Uterus (tissue), 2 donors: ENCODE results near the gene IGFALS.

Experiments used
- CTCF ChIP-seq, 4 experiments: fragments of 200-600 bp in 2 of 4; fragments of 450-650 bp in 2 of 4; sonication (generic) in 2 of 4; IDR thresholded peaks; one replicate each; pipeline ENCODE4 v1.5.1; 2016 to 2019; ENCODE audit warnings: antibody characterized with exemption in 4 of 4, mild to moderate bottlenecking in 2 of 4, moderate library complexity in 1 of 4
- POLR2A ChIP-seq, 2 donors: fragments of 450-650 bp; IDR thresholded peaks; one replicate each; pipeline ENCODE4 v1.6.1; 2016; ENCODE audit warnings: antibody characterized with exemption in 2 of 2, mild to moderate bottlenecking in 1 of 2, moderate library complexity in 1 of 2

GRCh38 chr16:1832838-1833454 lies 39.4 kb upstream of the IGFALS start:
- TF ChIP-seq CTCF (IDR thresholded peaks at IDR 0.05): no peak
- TF ChIP-seq POLR2A (IDR thresholded peaks at IDR 0.05): no peak
